ENCODE results near the gene ACAA2.

The ACAA2 gene

GRCh38 chr18:49762191-49763077 is 50.9 kb downstream of the ACAA2 start:
- no peak for DNase-seq

GRCh38 chr18:49761771-49762170 is 51.6 kb downstream of the ACAA2 start:
- no peak for DNase-seq

- DNase-seq = no peak
These were observed 55.1 kb downstream of the ACAA2 start for GRCh38 chr18:49758263-49758610.

GRCh38 chr18:49757513-49758262 is 55.6 kb downstream of the ACAA2 start:
- no peak for DNase-seq

- DNase-seq = no peak
These were observed 56.5 kb downstream of the ACAA2 start for GRCh38 chr18:49756671-49757362.

- no peak for DNase-seq
These were observed 57.2 kb downstream of the ACAA2 start for GRCh38 chr18:49756135-49756534.

- DNase-seq = no peak
These were observed 57.8 kb downstream of the ACAA2 start for GRCh38 chr18:49755489-49755888.

- DNase-seq = no peak
These were observed 58.5 kb downstream of the ACAA2 start for GRCh38 chr18:49754866-49755265.

- DNase-seq = no peak
These were observed 59.7 kb downstream of the ACAA2 start for GRCh38 chr18:49753643-49754042.

GRCh38 chr18:49752095-49752457 is 61.3 kb downstream of the ACAA2 start:
- no peak for DNase-seq

- DNase-seq = no peak
These were observed 61.8 kb downstream of the ACAA2 start for GRCh38 chr18:49751427-49752094.

- DNase-seq = no peak
These were observed 63.8 kb downstream of the ACAA2 start for GRCh38 chr18:49749563-49749962.

GRCh38 chr18:49747876-49748275 is 65.5 kb downstream of the ACAA2 start:
- no peak for DNase-seq

GRCh38 chr18:49745045-49746014 is 68.0 kb downstream of the ACAA2 start:
- no peak for DNase-seq

- no peak for DNase-seq
These were observed 68.8 kb downstream of the ACAA2 start for GRCh38 chr18:49744376-49745008.

- DNase-seq = no peak
These were observed 70.2 kb downstream of the ACAA2 start for GRCh38 chr18:49743117-49743567.

- DNase-seq = no peak
These were observed 70.8 kb downstream of the ACAA2 start for GRCh38 chr18:49742316-49743116.

- DNase-seq = no peak
These were observed 74.1 kb downstream of the ACAA2 start for GRCh38 chr18:49739275-49739674.

- DNase-seq = no peak
These were observed 74.6 kb downstream of the ACAA2 start for GRCh38 chr18:49738721-49739120.

- DNase-seq = no peak
These were observed 78.5 kb downstream of the ACAA2 start for GRCh38 chr18:49734836-49735235.
